NCI-H510A treated with DMSO at 0.1 percent for 48 hours (cell line): ENCODE results near the gene C11orf58.

ENCODE experiments used
- DNase-seq: peaks from one replicate; lab custom pipeline; 2025; lab: John Stamatoyannopoulos, UW

Gene C11orf58

GRCh38 chr11:16804104-16804947 lies 65.9 kb downstream of the C11orf58 start:
- no peak for DNase-seq

- DNase-seq, result no peak
Measured at GRCh38 chr11:16805938-16806337, 67.5 kb downstream of the C11orf58 start.

- DNase-seq, result no peak
Measured at GRCh38 chr11:16806791-16807190, 68.3 kb downstream of the C11orf58 start.

GRCh38 chr11:16807306-16807705 lies 68.9 kb downstream of the C11orf58 start:
- DNase-seq, result no peak
